SK-N-SH (cell line): ENCODE data around the gene STPG1. TPM values are rescaled to one million over a fixed set of nuclear protein-coding genes. Genes with fewer than 3 reads are reported as not detected.
A peak's percentile ranks its signal among the peaks of the same experiment; 100 is the strongest.

Experiments
- CTCF ChIA-PET: fragments of 300-600, 350-600 bp; formaldehyde crosslinking; extraction: SDS; loops from one replicate; lab custom pipeline; 2021; lab: Yijun Ruan, JAX
- POLR2A ChIA-PET: fragments of 350-600 bp; sonication (Branson Sonifier 250); formaldehyde crosslinking; extraction: SDS; loops from one replicate; lab custom pipeline; 2020; ENCODE audit warnings: antibody characterized with exemption, inconsistent platforms; lab: Yijun Ruan, JAX
- DNase-seq: peaks from one replicate; pipeline ENCODE4 v3.0.0; 2012
- H2AFZ ChIP-seq: fragments of 200-600 bp; sonication (generic); 2 replicates; pipeline ENCODE4 v1.8.1; 2016; ENCODE audit warnings: antibody characterized with exemption, mild to moderate bottlenecking, low read depth
- H3F3A ChIP-seq: fragments of 200-600 bp; sonication (generic); replicated peaks from 2 replicates; pipeline ENCODE3; 2016; ENCODE audit warnings: antibody characterized with exemption, mild to moderate bottlenecking; ENCODE audit not compliant: insufficient read depth
- H3K27ac ChIP-seq, 2 experiments: fragments of 200-500 bp in 1 of 2; fragments of 200-600 bp in 1 of 2; sonication (Bioruptor generic) in 1 of 2; sonication (generic), shearing (Covaris generic) in 1 of 2; 2 replicates each; pipeline versions ENCODE4 v1.5.1 to v1.6.1; 2014 to 2016; ENCODE audit warnings: low read depth in 2 of 2, inconsistent platforms in 1 of 2, low read length in 1 of 2, mild to moderate bottlenecking in 1 of 2, mixed read lengths in 1 of 2
- H3K27me3 ChIP-seq: fragments of 200-600 bp; sonication (generic), shearing (Covaris generic); 2 replicates; pipeline ENCODE4 v1.6.1; 2016; ENCODE audit warnings: mixed run types; ENCODE audit not compliant: insufficient read depth
- H3K36me3 ChIP-seq, 2 experiments: fragments of 200-500 bp in 1 of 2; fragments of 200-600 bp in 1 of 2; sonication (Bioruptor generic) in 1 of 2; sonication (generic) in 1 of 2; replicated peaks in 1 of 2; 2 replicates each; pipeline versions ENCODE3 to v1.5.1; 2014 to 2016; ENCODE audit warnings: low read length in 1 of 2, mild to moderate bottlenecking in 1 of 2; ENCODE audit not compliant: insufficient read depth in 2 of 2, control insufficient read depth in 1 of 2
- H3K4me1 ChIP-seq, 2 experiments: fragments of 200-500 bp in 1 of 2; fragments of 200-600 bp in 1 of 2; sonication (Bioruptor generic) in 1 of 2; sonication (generic), shearing (Covaris generic) in 1 of 2; 2 replicates each; pipeline versions ENCODE4 v1.5.1 to v1.6.1; 2014 to 2016; ENCODE audit warnings: low read depth in 1 of 2, low read length in 1 of 2, mixed run types in 1 of 2; ENCODE audit not compliant: insufficient read depth in 2 of 2, control insufficient read depth in 1 of 2
- H3K4me2 ChIP-seq: fragments of 200-600 bp; sonication (generic), shearing (Covaris generic); 2 replicates; pipeline ENCODE4 v1.6.1; 2017; ENCODE audit warnings: mixed run types
- H3K4me3 ChIP-seq, 2 experiments: fragments of 200-500 bp in 1 of 2; fragments of 200-600 bp in 1 of 2; sonication (Bioruptor generic) in 1 of 2; sonication (generic), shearing (Covaris generic) in 1 of 2; 2 replicates each; pipeline versions ENCODE4 v1.5.1 to v1.8.1; 2014 to 2016; ENCODE audit warnings: low read depth in 2 of 2, inconsistent platforms in 1 of 2, low read length in 1 of 2, mild to moderate bottlenecking in 1 of 2, mixed read lengths in 1 of 2, moderate library complexity in 1 of 2
- H3K79me2 ChIP-seq: fragments of 200-600 bp; sonication (generic); 2 replicates; pipeline ENCODE4 v1.8.1; 2017; ENCODE audit warnings: mild to moderate bottlenecking; ENCODE audit not compliant: insufficient read depth
- H3K9ac ChIP-seq: fragments of 200-600 bp; sonication (generic); 2 replicates; pipeline ENCODE4 v1.6.1; 2017; ENCODE audit warnings: mixed run types
- H3K9me2 ChIP-seq: fragments of 200-600 bp; sonication (generic); 2 replicates; pipeline ENCODE4 v1.6.1; 2017; ENCODE audit warnings: mixed run types
- H3K9me3 ChIP-seq: fragments of 200-600 bp; sonication (generic); 2 replicates; pipeline ENCODE4 v1.6.1; 2017; ENCODE audit warnings: mixed run types, mild to moderate bottlenecking, moderate library complexity
- H4K20me1 ChIP-seq: fragments of 200-600 bp; sonication (generic); 2 replicates; pipeline ENCODE4 v1.6.1; 2017; ENCODE audit warnings: mild to moderate bottlenecking, mixed run types; ENCODE audit not compliant: insufficient read depth
- CHD2 ChIP-seq: fragments of 150-350 bp; IDR thresholded peaks from 2 replicates; pipeline ENCODE4 v1.6.1; 2018; ENCODE audit warnings: low read length; ENCODE audit not compliant: partially characterized antibody
- CTCF ChIP-seq: fragments of 200-600 bp; sonication (generic); IDR thresholded peaks from 2 replicates; pipeline ENCODE4 v1.6.1; 2017; ENCODE audit warnings: antibody characterized with exemption, mild to moderate bottlenecking, moderate library complexity
- ELF1 ChIP-seq: IDR thresholded peaks from 2 replicates; pipeline ENCODE4 v1.4.0; 2012
- FOXJ3 ChIP-seq: sonication (generic); formaldehyde crosslinking; IDR thresholded peaks from 2 replicates; pipeline ENCODE4 v1.5.1; 2020; ENCODE audit warnings: mild to moderate bottlenecking, missing genetic modification reagents
- FOXM1 ChIP-seq: IDR thresholded peaks from 2 replicates; pipeline ENCODE4 v1.4.0; 2012; ENCODE audit warnings: low read depth, mild to moderate bottlenecking
- GABPA ChIP-seq: IDR thresholded peaks from 2 replicates; pipeline ENCODE4 v1.4.0; 2012; ENCODE audit warnings: low read depth, mild to moderate bottlenecking
- MEF2A ChIP-seq: IDR thresholded peaks from 2 replicates; pipeline ENCODE4 v1.4.0; 2012; ENCODE audit warnings: low read depth, borderline replicate concordance
- MXI1 ChIP-seq: IDR thresholded peaks from 2 replicates; pipeline ENCODE4 v1.6.1; 2012; ENCODE audit warnings: mild to moderate bottlenecking, low read depth, low read length, improper control_type of control experiment
- NRF1 ChIP-seq: IDR thresholded peaks from 2 replicates; pipeline ENCODE4 v1.6.1; 2012; ENCODE audit warnings: low read depth, mild to moderate bottlenecking, low read length
- RAD21 ChIP-seq: IDR thresholded peaks from 2 replicates; pipeline ENCODE4 v1.6.1; 2012; ENCODE audit warnings: mild to moderate bottlenecking, low read length
- RCOR1 ChIP-seq: fragments of 150-350 bp; IDR thresholded peaks from 2 replicates; pipeline ENCODE4 v1.6.1; 2017; ENCODE audit warnings: antibody characterized with exemption, low read length
- RFX5 ChIP-seq: IDR thresholded peaks from 2 replicates; pipeline ENCODE4 v1.6.1; 2012; ENCODE audit warnings: mild to moderate bottlenecking, improper control_type of control experiment, low read length
- RXRA ChIP-seq: IDR thresholded peaks from 2 replicates; pipeline ENCODE4 v1.4.0; 2012; ENCODE audit warnings: low read depth, mild to moderate bottlenecking, borderline replicate concordance
- SIN3A ChIP-seq: IDR thresholded peaks from 2 replicates; pipeline ENCODE4 v1.6.1; 2012; ENCODE audit warnings: low read depth, mild to moderate bottlenecking, low read length, moderate library complexity, borderline replicate concordance
- SMC3 ChIP-seq: IDR thresholded peaks from 2 replicates; pipeline ENCODE4 v1.6.1; 2012; ENCODE audit warnings: low read depth, low read length, improper control_type of control experiment
- TEAD4 ChIP-seq: IDR thresholded peaks from 2 replicates; pipeline ENCODE4 v1.4.0; 2012; ENCODE audit warnings: mild to moderate bottlenecking, borderline replicate concordance; ENCODE audit not compliant: insufficient read depth
- USF1 ChIP-seq: IDR thresholded peaks from 2 replicates; pipeline ENCODE4 v1.4.0; 2012; ENCODE audit warnings: low read depth, borderline replicate concordance
- ZBTB33 ChIP-seq: IDR thresholded peaks from 2 replicates; pipeline ENCODE4 v1.4.0; 2012; ENCODE audit warnings: low read depth, borderline replicate concordance
- WGBS: methylation state at CpG from one replicate; pipeline ENCODE4 v1.1.6; 2017; ENCODE audit warnings: low lambda C conversion rate; 5-methylcytosine and 5-hydroxymethylcytosine counted together
- polyA plus RNA-seq, 3 experiments: library from polyadenylated mRNA; depleted of rRNA; stranded (reverse); fragments of >200 nt; gene quantifications; 2 replicates each; pipeline ENCODE4 v1.2.3, GENCODE V29; 2012

STPG1 gene
- polyA plus RNA-seq, 1 of the 3 experiments (the other 2 are of a cell fraction) = 8.7 TPM

- 90% methylated on average over 4 of the region's 4 CpGs for WGBS
- no peak overlapping the region for H3K9ac ChIP-seq
- H2AFZ ChIP-seq = no peak overlapping the region
- no peaks in the 10 kb centered on the region; a peak in 1 of 4 replicates for H3K4me1 ChIP-seq
- DNase-seq = no peak
- H3K4me2 ChIP-seq = no peak overlapping the region
- ChIA-PET CTCF (interaction anchor here (1.1 kb wide), 1 partner anchor 8 kb away, joined by 3 read pairs; no protein-coding TSS in a partner anchor), POLR2A (no interaction called here)
- no peak overlapping the region for H3K4me3 ChIP-seq
- no peaks in the 10 kb centered on the region for H3K79me2 ChIP-seq
- H3K9me2 ChIP-seq = no peaks in the 10 kb centered on the region
- no peaks in the 10 kb centered on the region for H4K20me1 ChIP-seq
- TF ChIP-seq CHD2 (no peak), SIN3A (no peak), RXRA (no peak), MEF2A (no peak), TEAD4 (no peak)
- H3F3A ChIP-seq = no peaks in the 10 kb centered on the region
- H3K9me3 ChIP-seq = no peaks in the 10 kb centered on the region
- H3K27me3 ChIP-seq = no peaks in the 10 kb centered on the region; the same call in 1 of the 2 replicates
- no peak overlapping the region for H3K27ac ChIP-seq
- no peaks in the 10 kb centered on the region for H3K36me3 ChIP-seq
Observed at GRCh38 chr1:24309762-24310485, 103.7 kb downstream of the STPG1 start.

- Histone ChIP-seq H3K79me2 (no peaks in the 10 kb centered on the region), H2AFZ (no peak overlapping the region), H3K36me3 (no peaks in the 10 kb centered on the region), H3K27ac (no peak overlapping the region), H3F3A (no peaks in the 10 kb centered on the region), H3K9me2 (no peaks in the 10 kb centered on the region), H3K27me3 (peaks cover 5% of the 10 kb centered on the region; the same call in 1 of the 2 replicates), H3K9me3 (no peaks in the 10 kb centered on the region), H4K20me1 (no peaks in the 10 kb centered on the region), H3K9ac (no peak overlapping the region), H3K4me2 (no peak overlapping the region), H3K4me3 (no peak overlapping the region), H3K4me1 (no peaks in the 10 kb centered on the region; a peak in 1 of 4 replicates)
- CTCF ChIA-PET = interaction anchor here (1.1 to 3.8 kb wide), 4 partner anchors 10 to 106 kb away, joined by 3 to 13 read pairs (median 4); no protein-coding TSS in a partner anchor
- 62% methylated on average over 6 of the region's 7 CpGs for WGBS
- no peak for DNase-seq
- POLR2A ChIA-PET = no interaction called here
- TF ChIP-seq ELF1 = no peak
- no peak for TF ChIP-seq NRF1
- peak; percentile 42 for TF ChIP-seq CTCF
- no peak for TF ChIP-seq FOXJ3 (CRISPR knock-in tag)
- TF ChIP-seq FOXM1 = no peak
- TF ChIP-seq RAD21 = peak; percentile 22; the same call in 1 of the 2 replicates
- no peak for TF ChIP-seq USF1
- no peak for TF ChIP-seq MXI1
- no peak for TF ChIP-seq RCOR1
- no peak for TF ChIP-seq TEAD4
- no peak for TF ChIP-seq ZBTB33
- no peak for TF ChIP-seq RFX5
- TF ChIP-seq SMC3 = peak; percentile 26
- no peak for TF ChIP-seq GABPA
Observed at GRCh38 chr1:24308365-24309015, 105.1 kb downstream of the STPG1 start.
